GM12892 (cell line): ENCODE results near the gene GPR180.

Experiments used
- DNase-seq: peaks from one replicate; pipeline ENCODE4 v3.0.0; 2011; ENCODE audit not compliant: insufficient read length
- FAIRE-seq: peaks from 2 replicates; lab custom pipeline; 2011; peaks lifted over from hg19 to GRCh38; lab: Jason Lieb, UNC
- POLR2A ChIP-seq: IDR thresholded peaks from 2 replicates; pipeline ENCODE4 v1.6.1; 2011; ENCODE audit warnings: low read depth, low read length, control low read depth
- POLR2AphosphoS5 ChIP-seq: IDR thresholded peaks from 2 replicates; pipeline ENCODE4 v1.6.1; 2011; ENCODE audit warnings: low read depth, low read length, control low read depth
- TAF1 ChIP-seq: IDR thresholded peaks from 2 replicates; pipeline ENCODE4 v1.6.1; 2011; ENCODE audit warnings: low read depth, mild to moderate bottlenecking, control low read depth, low read length, borderline replicate concordance

Gene GPR180

GRCh38 chr13:94658926-94659597 lies 57.4 kb downstream of the GPR180 start:
- DNase-seq (no peak), FAIRE-seq (no peak)
- TF ChIP-seq POLR2AphosphoS5 (no peak), TAF1 (no peak), POLR2A (no peak)

GRCh38 chr13:94659598-94659946 lies 57.9 kb downstream of the GPR180 start:
- no peak for TF ChIP-seq POLR2AphosphoS5
- no peak for TF ChIP-seq TAF1
- TF ChIP-seq POLR2A: no peak
- DNase-seq: no peak
- no peak for FAIRE-seq

- no peak for DNase-seq
- peak; percentile 51 for FAIRE-seq
- no peak for TF ChIP-seq POLR2A
- no peak for TF ChIP-seq TAF1
- no peak for TF ChIP-seq POLR2AphosphoS5
Measured at GRCh38 chr13:94660695-94661326, 59.2 kb downstream of the GPR180 start.

- no peak for DNase-seq
- TF ChIP-seq POLR2A (no peak), TAF1 (no peak), POLR2AphosphoS5 (no peak)
- FAIRE-seq: no peak
Measured at GRCh38 chr13:94661406-94661805, 59.7 kb downstream of the GPR180 start.

GRCh38 chr13:94662274-94662945 lies 60.8 kb downstream of the GPR180 start:
- TF ChIP-seq POLR2A: no peak
- no peak for TF ChIP-seq TAF1
- TF ChIP-seq POLR2AphosphoS5: no peak
- no peak for FAIRE-seq
- DNase-seq: no peak

GRCh38 chr13:94664889-94665288 lies 63.2 kb downstream of the GPR180 start:
- TF ChIP-seq POLR2AphosphoS5 (no peak), TAF1 (no peak)
- no peak for FAIRE-seq
- DNase-seq: no peak

- FAIRE-seq (no peak), DNase-seq (no peak)
- no peak for TF ChIP-seq TAF1
- no peak for TF ChIP-seq POLR2A
- no peak for TF ChIP-seq POLR2AphosphoS5
Measured at GRCh38 chr13:94666065-94666464, 64.4 kb downstream of the GPR180 start.

GRCh38 chr13:94667190-94667589 lies 65.5 kb downstream of the GPR180 start:
- FAIRE-seq (no peak), DNase-seq (no peak)
- TF ChIP-seq POLR2AphosphoS5: no peak

GRCh38 chr13:94672400-94672799 lies 70.7 kb downstream of the GPR180 start:
- TF ChIP-seq POLR2AphosphoS5 (no peak), TAF1 (no peak), POLR2A (no peak)
- DNase-seq: no peak
- FAIRE-seq: no peak

- TF ChIP-seq POLR2A: no peak
- no peak for TF ChIP-seq TAF1
- no peak for TF ChIP-seq POLR2AphosphoS5
- DNase-seq: no peak
- FAIRE-seq: no peak
Measured at GRCh38 chr13:94673851-94674250, 72.2 kb downstream of the GPR180 start.

- TF ChIP-seq TAF1 (no peak), POLR2AphosphoS5 (no peak), POLR2A (no peak)
- DNase-seq (peak; percentile 15), FAIRE-seq (peak; percentile 94)
Measured at GRCh38 chr13:94674609-94675348, 73.1 kb downstream of the GPR180 start.

GRCh38 chr13:94677799-94678198 lies 76.1 kb downstream of the GPR180 start:
- FAIRE-seq (no peak), DNase-seq (no peak)
- TF ChIP-seq POLR2AphosphoS5: no peak
